Activated naive CD8-positive, alpha-beta T cell treated with anti-CD3 and anti-CD28 coated beads, Interleukin-2, amount 10 ng/mL, durations not matched to agents 7 days and 5 days (primary cell): ENCODE data around the gene SRR. TPM values are rescaled to one million over a fixed set of nuclear protein-coding genes. Genes with fewer than 3 reads are reported as not detected.

Experiments used
- ATAC-seq: fragments of 150-1000 bp; cut with Tn5 transposase; one replicate; pipeline ENCODE4 v1.10.0; 2021; ENCODE audit warnings: low read depth, moderate library complexity
- POLR2A ChIA-PET: fragments of 350-600 bp; sonication (Branson Sonifier 250); formaldehyde crosslinking; loops from one replicate; lab custom pipeline; 2021; ENCODE audit warnings: antibody characterized with exemption; lab: Charles Lee
- DNase-seq: peaks from one replicate; pipeline ENCODE4 v3.0.0; 2021
- H3K27ac Mint-ChIP-seq: one replicate; pipeline ENCODE4 v1.8.0; 2022; ENCODE audit warnings: mild to moderate bottlenecking, mixed read lengths
- H3K27me3 Mint-ChIP-seq: one replicate; pipeline ENCODE4 v1.8.0; 2022; ENCODE audit warnings: mild to moderate bottlenecking, moderate library complexity, mixed read lengths
- H3K36me3 Mint-ChIP-seq: one replicate; pipeline ENCODE4 v1.8.0; 2021; ENCODE audit warnings: mild to moderate bottlenecking, mixed read lengths
- H3K4me1 Mint-ChIP-seq: one replicate; pipeline ENCODE4 v1.8.0; 2021; ENCODE audit warnings: mixed read lengths
- H3K4me3 Mint-ChIP-seq: one replicate; pipeline ENCODE4 v1.8.0; 2022; ENCODE audit warnings: mild to moderate bottlenecking, moderate library complexity, mixed read lengths
- H3K9me3 Mint-ChIP-seq: one replicate; pipeline ENCODE4 v1.8.0; 2021; ENCODE audit warnings: mixed read lengths
- total RNA-seq, 2 experiments: library from RNA; stranded (reverse); gene quantifications; one replicate each; pipeline ENCODE4 v1.2.3, GENCODE V29; 2021

The SRR gene
- total RNA-seq, 2 experiments from 2014 or later, result 16.3 to 19.8 TPM

DNA sequence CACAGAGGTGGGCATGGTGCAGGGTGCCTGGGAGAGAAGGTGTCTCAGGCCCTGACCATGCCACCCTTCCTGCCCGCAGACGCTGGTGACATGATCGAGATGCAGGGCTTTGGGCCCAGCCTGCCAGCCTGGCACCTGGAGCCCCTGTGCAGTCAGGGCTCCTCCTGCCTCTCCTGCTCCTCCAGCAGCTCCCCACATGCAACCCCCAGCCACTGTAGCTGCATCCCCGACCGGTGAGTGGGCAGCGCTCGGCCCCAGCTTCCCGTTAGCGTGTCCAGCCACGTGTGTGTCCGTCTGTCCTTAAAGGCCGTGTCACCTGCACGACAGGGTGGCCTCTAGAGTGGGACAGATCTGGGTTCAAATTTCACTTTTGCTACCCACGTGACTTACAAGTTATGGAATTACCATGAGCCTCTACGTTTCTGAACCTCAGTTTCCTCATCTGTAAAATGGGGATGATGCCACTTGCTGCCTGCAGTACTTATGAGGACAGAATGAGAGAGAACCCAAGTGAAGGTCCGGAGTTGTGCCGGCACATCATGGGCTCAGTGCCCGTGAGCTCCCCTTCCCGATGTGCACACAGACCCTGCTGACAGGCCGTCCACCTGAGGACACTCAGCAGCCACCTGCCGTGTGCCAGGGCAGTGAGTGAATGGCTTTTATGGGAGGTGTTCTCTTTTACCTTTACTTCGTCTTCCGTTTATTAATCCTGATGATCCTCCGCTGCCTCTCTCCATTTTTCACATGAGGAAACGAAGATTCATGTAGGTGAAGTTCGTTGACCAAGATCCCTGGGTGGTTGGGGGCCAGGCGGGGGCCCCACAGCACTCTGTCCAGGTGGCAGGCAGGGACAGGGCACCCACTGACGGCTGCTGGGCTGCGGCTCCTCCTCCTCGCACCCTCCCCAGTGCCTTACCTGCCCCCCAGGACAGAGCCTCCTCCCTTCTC is 67.7 kb downstream of the SRR start:
- ATAC-seq (no peak), DNase-seq (no peak)
- Mint-ChIP-seq H3K27ac (no peak overlapping the region), H3K4me3 (no peak overlapping the region), H3K9me3 (no peaks in the 10 kb centered on the region), H3K36me3 (no peaks in the 10 kb centered on the region), H3K4me1 (peaks cover 1% of the 10 kb centered on the region), H3K27me3 (no peaks in the 10 kb centered on the region)
- POLR2A ChIA-PET, result no interaction called here

DNA sequence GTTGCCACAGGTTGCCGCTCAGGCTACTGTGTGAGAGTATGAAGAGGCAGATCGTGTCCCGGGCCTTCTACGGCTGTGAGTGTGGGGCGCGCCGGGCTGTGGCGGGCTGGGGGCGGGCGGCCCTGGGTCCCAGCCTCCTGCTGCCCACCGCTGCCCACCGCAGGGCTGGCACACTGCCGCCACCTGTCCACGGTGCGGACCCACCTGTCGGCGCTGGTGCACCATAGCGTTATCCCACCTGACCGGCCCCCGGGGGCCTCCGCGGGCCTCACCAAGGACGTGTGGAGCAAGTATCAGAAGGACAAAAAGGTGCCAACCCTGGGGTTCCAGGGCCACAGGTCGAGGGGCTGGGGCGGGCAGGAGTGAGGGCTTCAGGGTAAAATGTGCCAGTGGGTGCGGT is 68.4 kb downstream of the SRR start:
- DNase-seq, result no peak
- Mint-ChIP-seq H3K4me1 (peaks cover 1% of the 10 kb centered on the region), H3K4me3 (no peak overlapping the region), H3K36me3 (no peaks in the 10 kb centered on the region), H3K9me3 (no peaks in the 10 kb centered on the region), H3K27ac (no peak overlapping the region), H3K27me3 (no peaks in the 10 kb centered on the region)
- no peak for ATAC-seq
- POLR2A ChIA-PET, result no interaction called here

GRCh38 chr17:2372681-2373080 is 68.9 kb downstream of the SRR start:
- POLR2A ChIA-PET, result interaction anchor here (0.6 kb wide), 1 partner anchor 56 kb away, joined by 3 read pairs; no protein-coding TSS in a partner anchor

DNA sequence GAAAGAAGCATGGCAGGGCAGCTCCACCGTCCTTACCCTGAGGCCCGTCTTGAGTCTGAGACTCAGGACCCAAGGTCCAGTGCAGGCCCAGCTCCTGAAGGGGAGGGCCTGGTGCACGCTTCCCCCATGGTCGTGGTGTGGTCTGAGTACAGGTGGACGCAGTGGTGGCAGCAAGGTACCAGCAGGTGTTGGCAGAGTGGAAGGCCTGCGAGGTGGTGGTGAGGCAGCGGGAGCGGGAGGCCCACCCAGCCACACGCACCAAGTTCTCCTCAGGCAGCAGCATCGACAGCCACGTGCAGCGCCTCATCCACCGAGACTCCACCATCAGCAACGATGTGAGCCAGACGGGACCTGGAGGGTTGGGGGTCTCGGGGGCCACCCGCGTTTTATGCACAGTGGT is 69.4 kb downstream of the SRR start:
- Mint-ChIP-seq H3K36me3 (no peaks in the 10 kb centered on the region), H3K27me3 (no peaks in the 10 kb centered on the region), H3K4me3 (no peak overlapping the region), H3K27ac (no peak overlapping the region), H3K4me1 (no peaks in the 10 kb centered on the region), H3K9me3 (no peaks in the 10 kb centered on the region)
- DNase-seq (no peak), ATAC-seq (no peak)
- POLR2A ChIA-PET, result interaction anchor here (0.6 kb wide), 1 partner anchor 57 kb away, joined by 3 read pairs; no protein-coding TSS in a partner anchor

More at GRCh38 chr17:2372681-2373080, 68.9 kb downstream of the SRR start:
- DNase-seq (no peak), ATAC-seq (no peak)
- no peaks in the 10 kb centered on the region for H3K9me3 Mint-ChIP-seq
- H3K27me3 Mint-ChIP-seq, result no peaks in the 10 kb centered on the region
- H3K4me1 Mint-ChIP-seq, result no peaks in the 10 kb centered on the region
- no peaks in the 10 kb centered on the region for H3K36me3 Mint-ChIP-seq
- no peak overlapping the region for H3K27ac Mint-ChIP-seq
- H3K4me3 Mint-ChIP-seq, result no peak overlapping the region

Other genes starting within 250 kb of the SRR start
- 10 to 100 TPM; 62.1 to 64.3 TPM for gene HIC1, start 248.8 kb upstream of the SRR start, total RNA-seq
- gene SMG6, start 165 bp upstream of the SRR start, total RNA-seq, result 10 to 100 TPM; 48.5 to 58.3 TPM
- 10 to 100 TPM; 27.8 to 30.2 TPM for gene TSR1, start 32.5 kb downstream of the SRR start, total RNA-seq
- gene SGSM2, start 33.6 kb downstream of the SRR start, total RNA-seq, result 100 to 1,000 TPM; 116 to 131 TPM
- 10 to 100 TPM; 35.6 to 38.6 TPM for gene MNT, start 97.1 kb downstream of the SRR start, total RNA-seq
- gene METTL16, start 207.9 kb downstream of the SRR start, total RNA-seq, result 10 to 100 TPM; 32.2 to 36.6 TPM